CD4-positive, alpha-beta T cell (primary cell): ENCODE results near the gene NSUN6. TPM values are rescaled to one million over a fixed set of nuclear protein-coding genes. Genes with fewer than 3 reads are reported as not detected.

ENCODE experiments used
- ATAC-seq: fragments of 200-7000 bp; cut with Tn5 transposase; one replicate; pipeline ENCODE4 v1.10.0; 2022; ENCODE audit warnings: mild to moderate bottlenecking; ENCODE audit not compliant: poor library complexity
- CTCF ChIA-PET: fragments of 350-600 bp; sonication (Branson Sonifier 250); formaldehyde crosslinking; loops from one replicate; lab custom pipeline; 2021; ENCODE audit warnings: antibody characterized with exemption, inconsistent platforms; lab: Charles Lee
- POLR2A ChIA-PET: fragments of 350-600 bp; sonication (Branson Sonifier 250); formaldehyde crosslinking; loops from one replicate; lab custom pipeline; 2021; ENCODE audit warnings: antibody characterized with exemption, inconsistent platforms; lab: Charles Lee
- DNase-seq, 14 experiments: peaks; one replicate each; pipeline ENCODE4 v3.0.0-alpha.2; 2013 to 2020; ENCODE audit warnings: mixed read lengths in 2 of 14
- H3K27ac ChIP-seq, 2 donors: one replicate each; pipeline versions ENCODE4 v1.5.1 to v1.7.0; 2013; ENCODE audit warnings: low read length in 2 of 2, low read depth in 1 of 2, mild to moderate bottlenecking in 1 of 2
- H3K27me3 ChIP-seq, 2 experiments: 1 replicate in 1 of 2; 2 replicates in 1 of 2; pipeline versions ENCODE4 v1.6.1 to v1.7.0; 2013; ENCODE audit warnings: low read length in 2 of 2, control low read depth in 1 of 2, mild to moderate bottlenecking in 1 of 2, moderate library complexity in 1 of 2; ENCODE audit not compliant: insufficient read depth in 2 of 2, control insufficient read depth in 1 of 2
- H3K36me3 ChIP-seq: one replicate; pipeline ENCODE4 v1.6.1; 2013; ENCODE audit warnings: low read length, control low read depth; ENCODE audit not compliant: insufficient read depth
- H3K4me1 ChIP-seq: one replicate; pipeline ENCODE4 v1.6.1; 2013; ENCODE audit warnings: low read length, control low read depth; ENCODE audit not compliant: insufficient read depth
- H3K4me3 ChIP-seq: one replicate; pipeline ENCODE4 v1.5.1; 2013; ENCODE audit warnings: mild to moderate bottlenecking, low read length, moderate library complexity
- H3K9me3 ChIP-seq, 2 experiments: 1 replicate in 1 of 2; 2 replicates in 1 of 2; pipeline versions ENCODE4 v1.6.1 to v1.7.0; 2013; ENCODE audit warnings: low read length in 2 of 2, mild to moderate bottlenecking in 2 of 2, control low read depth in 1 of 2, moderate library complexity in 1 of 2; ENCODE audit not compliant: control insufficient read depth in 1 of 2, insufficient read depth in 1 of 2
- H3K27ac Mint-ChIP-seq: one replicate; pipeline ENCODE4 v1.8.0; 2020; ENCODE audit warnings: mixed read lengths
- H3K27me3 Mint-ChIP-seq: one replicate; pipeline ENCODE4 v1.8.0; 2021; ENCODE audit warnings: mixed read lengths
- H3K36me3 Mint-ChIP-seq: one replicate; pipeline ENCODE4 v1.8.0; 2021; ENCODE audit warnings: low read depth, mixed read lengths
- H3K4me1 Mint-ChIP-seq: one replicate; pipeline ENCODE4 v1.8.0; 2021; ENCODE audit warnings: low read depth, mixed read lengths
- H3K4me3 Mint-ChIP-seq: one replicate; pipeline ENCODE4 v1.8.0; 2020; ENCODE audit warnings: mild to moderate bottlenecking, mixed read lengths
- H3K9me3 Mint-ChIP-seq: one replicate; pipeline ENCODE4 v1.8.0; 2020; ENCODE audit warnings: mixed read lengths
- CTCF ChIP-seq: fragments of 200-600 bp; IDR thresholded peaks from one replicate; pipeline ENCODE4 v1.8.0; 2022; ENCODE audit warnings: antibody characterized with exemption, mild to moderate bottlenecking
- intact Hi-C, 2 experiments: fragments of 100-400 bp; cut with DNase I in 1 of 2; cut with micrococcal nuclease in 1 of 2; formaldehyde crosslinking; loops; one replicate each; pipeline versions ENCODE4 v1.15.1 to v1.9.0; 2023 to 2025; cut with DNase I, micrococcal nuclease
- total RNA-seq, 174 experiments: library from RNA in 2 of 174; stranded (reverse) in 2 of 174; gene quantifications; one replicate each; pipeline ENCODE4 v1.2.3 and lab custom pipeline; 2021 to 2026

The NSUN6 gene
- total RNA-seq, 2 experiments from 2014 or later: 22.9 to 27.2 TPM

GRCh38 chr10:18542832-18543231 is 108.6 kb downstream of the NSUN6 start:
- H3K36me3 ChIP-seq: peaks cover 62% of the 10 kb centered on the region
- H3K27me3 ChIP-seq: no peaks in the 10 kb centered on the region
- no peak for DNase-seq
- Mint-ChIP-seq H3K4me3 (no peak overlapping the region), H3K36me3 (peaks cover 87% of the 10 kb centered on the region), H3K27me3 (no peaks in the 10 kb centered on the region), H3K27ac (no peak overlapping the region), H3K9me3 (no peaks in the 10 kb centered on the region), H3K4me1 (no peaks in the 10 kb centered on the region)
- H3K27ac ChIP-seq: no peak overlapping the region
- H3K4me3 ChIP-seq: no peak overlapping the region
- H3K9me3 ChIP-seq: no peaks in the 10 kb centered on the region
- no peak for ATAC-seq
- no peak for TF ChIP-seq CTCF
- ChIA-PET CTCF (no interaction called here), POLR2A (no interaction called here)
- intact Hi-C loops: no loop called here
- H3K4me1 ChIP-seq: no peaks in the 10 kb centered on the region

GRCh38 chr10:18540195-18540594 is 111.2 kb downstream of the NSUN6 start:
- TF ChIP-seq CTCF: no peak
- no peaks in the 10 kb centered on the region for H3K9me3 ChIP-seq
- ChIA-PET POLR2A (no interaction called here), CTCF (no interaction called here)
- no peaks in the 10 kb centered on the region for H3K27me3 ChIP-seq
- DNase-seq (no peak), ATAC-seq (no peak)
- Mint-ChIP-seq H3K4me3 (no peak overlapping the region), H3K27ac (no peak overlapping the region), H3K9me3 (no peaks in the 10 kb centered on the region), H3K36me3 (peaks cover 80% of the 10 kb centered on the region), H3K27me3 (no peaks in the 10 kb centered on the region), H3K4me1 (no peaks in the 10 kb centered on the region)
- peaks cover 64% of the 10 kb centered on the region for H3K36me3 ChIP-seq
- no peaks in the 10 kb centered on the region for H3K4me1 ChIP-seq
- intact Hi-C loops: no loop called here
- no peak overlapping the region for H3K27ac ChIP-seq
- H3K4me3 ChIP-seq: no peak overlapping the region

GRCh38 chr10:18539335-18539734 is 112.1 kb downstream of the NSUN6 start:
- peaks cover 80% of the 10 kb centered on the region for H3K36me3 Mint-ChIP-seq
- Histone ChIP-seq H3K9me3 (no peaks in the 10 kb centered on the region), H3K36me3 (peaks cover 56% of the 10 kb centered on the region), H3K27me3 (no peaks in the 10 kb centered on the region), H3K4me3 (no peak overlapping the region), H3K27ac (no peak overlapping the region), H3K4me1 (no peaks in the 10 kb centered on the region)
- H3K27ac Mint-ChIP-seq: no peak overlapping the region
- no peak overlapping the region for H3K4me3 Mint-ChIP-seq
- no peaks in the 10 kb centered on the region for H3K9me3 Mint-ChIP-seq
- TF ChIP-seq CTCF: no peak
- DNase-seq (no peak), ATAC-seq (no peak)
- ChIA-PET CTCF (no interaction called here), POLR2A (no interaction called here)
- intact Hi-C loops: no loop called here
- no peaks in the 10 kb centered on the region for H3K4me1 Mint-ChIP-seq
- H3K27me3 Mint-ChIP-seq: no peaks in the 10 kb centered on the region
